Measurements from ENCODE around the gene PNPLA3.

The PNPLA3 gene

DNA sequence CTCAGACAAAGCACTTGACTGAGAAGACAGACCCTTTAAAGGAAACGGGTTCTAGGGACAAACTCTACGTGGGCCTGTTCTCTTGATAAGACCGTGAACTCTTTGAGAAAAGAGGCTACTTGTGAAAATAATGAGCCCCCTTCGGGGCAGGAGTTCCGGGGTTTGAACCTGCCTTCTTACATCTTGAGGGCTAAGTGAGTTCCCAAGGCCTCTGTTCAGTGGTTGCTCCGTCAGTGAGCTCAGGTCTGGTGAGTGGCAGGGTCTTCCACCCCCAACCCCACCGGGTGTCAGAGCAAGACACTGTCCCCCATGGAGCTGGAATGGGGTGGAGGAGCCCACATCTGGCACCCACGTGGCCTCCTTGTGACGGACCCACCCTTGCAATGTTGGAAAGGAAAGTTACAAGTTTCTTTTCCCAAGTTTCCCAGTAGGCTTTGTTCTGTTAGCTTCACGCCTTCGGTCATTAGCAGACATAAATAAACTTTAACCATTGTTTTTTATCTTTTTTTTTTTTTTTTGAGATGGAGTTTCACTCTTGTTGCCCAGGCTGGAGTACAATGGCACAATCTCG, 25.3 kb downstream of the PNPLA3 start:
- peaks cover 2% of the 10 kb centered on the region for H3K4me1 Mint-ChIP-seq
- H3K4me3 Mint-ChIP-seq = no peak overlapping the region
- peaks cover 15% of the 10 kb centered on the region for H3K36me3 Mint-ChIP-seq (ENCODE audit: low read depth)
- H3K27me3 Mint-ChIP-seq (ENCODE audit: low read depth) = no peaks in the 10 kb centered on the region
- no peaks in the 10 kb centered on the region for H3K9me3 Mint-ChIP-seq
- TF ChIP-seq, protein P1, sequence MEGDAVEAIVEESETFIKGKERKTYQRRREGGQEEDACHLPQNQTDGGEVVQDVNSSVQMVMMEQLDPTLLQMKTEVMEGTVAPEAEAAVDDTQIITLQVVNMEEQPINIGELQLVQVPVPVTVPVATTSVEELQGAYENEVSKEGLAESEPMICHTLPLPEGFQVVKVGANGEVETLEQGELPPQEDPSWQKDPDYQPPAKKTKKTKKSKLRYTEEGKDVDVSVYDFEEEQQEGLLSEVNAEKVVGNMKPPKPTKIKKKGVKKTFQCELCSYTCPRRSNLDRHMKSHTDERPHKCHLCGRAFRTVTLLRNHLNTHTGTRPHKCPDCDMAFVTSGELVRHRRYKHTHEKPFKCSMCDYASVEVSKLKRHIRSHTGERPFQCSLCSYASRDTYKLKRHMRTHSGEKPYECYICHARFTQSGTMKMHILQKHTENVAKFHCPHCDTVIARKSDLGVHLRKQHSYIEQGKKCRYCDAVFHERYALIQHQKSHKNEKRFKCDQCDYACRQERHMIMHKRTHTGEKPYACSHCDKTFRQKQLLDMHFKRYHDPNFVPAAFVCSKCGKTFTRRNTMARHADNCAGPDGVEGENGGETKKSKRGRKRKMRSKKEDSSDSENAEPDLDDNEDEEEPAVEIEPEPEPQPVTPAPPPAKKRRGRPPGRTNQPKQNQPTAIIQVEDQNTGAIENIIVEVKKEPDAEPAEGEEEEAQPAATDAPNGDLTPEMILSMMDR (IDR thresholded peaks at IDR 0.05; ENCODE audit: unreplicated experiment in 3 of 3) = no peak
- no peak overlapping the region for H3K27ac Mint-ChIP-seq

DNA sequence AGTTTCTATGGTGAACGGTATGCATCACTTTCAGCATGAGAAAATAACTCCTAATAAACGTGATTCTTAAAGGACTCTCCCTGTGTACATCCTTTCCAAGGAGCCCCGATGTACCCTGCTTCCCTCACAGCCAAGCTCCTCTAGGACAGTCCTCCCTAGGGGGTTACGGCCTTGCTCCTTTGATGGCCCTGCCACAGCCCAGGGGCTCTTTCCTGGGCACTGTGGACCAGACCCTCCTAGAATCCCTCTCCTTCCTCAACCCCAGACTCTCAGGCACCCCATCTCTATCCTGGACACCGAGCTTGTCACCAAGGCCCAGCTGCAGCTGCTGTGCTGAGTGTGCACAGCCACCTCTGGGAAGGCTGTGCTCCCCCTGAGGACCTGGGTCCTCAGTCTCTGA, 27.8 kb downstream of the PNPLA3 start:
- TF ChIP-seq, protein P1 (IDR thresholded peaks at IDR 0.05; ENCODE audit: unreplicated experiment in 3 of 3) = no peak
- H3K36me3 Mint-ChIP-seq (ENCODE audit: low read depth) = peaks cover 4% of the 10 kb centered on the region
- H3K4me1 Mint-ChIP-seq = peaks cover 19% of the 10 kb centered on the region
- H3K27me3 Mint-ChIP-seq (ENCODE audit: low read depth) = no peaks in the 10 kb centered on the region
- peak overlapping the region in 1 of 3 experiments; percentile 4 for H3K4me3 Mint-ChIP-seq
- H3K9me3 Mint-ChIP-seq = no peaks in the 10 kb centered on the region
- H3K27ac Mint-ChIP-seq = no peak overlapping the region

DNA sequence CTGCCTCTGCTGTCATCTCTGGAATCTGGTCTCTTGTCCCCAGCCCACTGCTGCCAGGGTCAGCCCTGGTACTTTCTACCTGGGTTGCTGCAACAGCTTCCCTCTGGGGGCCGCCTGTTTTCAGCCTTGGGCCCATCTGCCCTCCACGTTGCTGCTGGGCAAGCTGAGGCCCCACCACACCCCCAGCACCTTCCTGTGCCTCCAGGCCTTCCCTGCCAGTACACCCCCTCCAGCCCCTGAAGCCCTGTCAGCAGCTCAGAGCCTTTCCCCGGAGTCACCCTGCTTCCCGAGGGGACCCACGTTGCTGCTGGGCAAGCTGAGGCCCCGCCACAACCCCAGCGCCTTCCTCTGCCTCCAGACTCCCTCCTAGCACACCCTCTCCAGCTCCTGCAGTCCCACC, 28.4 kb downstream of the PNPLA3 start:
- H3K27me3 Mint-ChIP-seq (ENCODE audit: low read depth) = no peaks in the 10 kb centered on the region
- TF ChIP-seq, protein P1 (IDR thresholded peaks at IDR 0.05; ENCODE audit: unreplicated experiment in 3 of 3) = no peak
- no peak overlapping the region for H3K4me3 Mint-ChIP-seq
- no peaks in the 10 kb centered on the region for H3K9me3 Mint-ChIP-seq
- H3K4me1 Mint-ChIP-seq = peaks cover 24% of the 10 kb centered on the region
- H3K36me3 Mint-ChIP-seq (ENCODE audit: low read depth) = peaks cover 4% of the 10 kb centered on the region
- no peak overlapping the region for H3K27ac Mint-ChIP-seq

DNA sequence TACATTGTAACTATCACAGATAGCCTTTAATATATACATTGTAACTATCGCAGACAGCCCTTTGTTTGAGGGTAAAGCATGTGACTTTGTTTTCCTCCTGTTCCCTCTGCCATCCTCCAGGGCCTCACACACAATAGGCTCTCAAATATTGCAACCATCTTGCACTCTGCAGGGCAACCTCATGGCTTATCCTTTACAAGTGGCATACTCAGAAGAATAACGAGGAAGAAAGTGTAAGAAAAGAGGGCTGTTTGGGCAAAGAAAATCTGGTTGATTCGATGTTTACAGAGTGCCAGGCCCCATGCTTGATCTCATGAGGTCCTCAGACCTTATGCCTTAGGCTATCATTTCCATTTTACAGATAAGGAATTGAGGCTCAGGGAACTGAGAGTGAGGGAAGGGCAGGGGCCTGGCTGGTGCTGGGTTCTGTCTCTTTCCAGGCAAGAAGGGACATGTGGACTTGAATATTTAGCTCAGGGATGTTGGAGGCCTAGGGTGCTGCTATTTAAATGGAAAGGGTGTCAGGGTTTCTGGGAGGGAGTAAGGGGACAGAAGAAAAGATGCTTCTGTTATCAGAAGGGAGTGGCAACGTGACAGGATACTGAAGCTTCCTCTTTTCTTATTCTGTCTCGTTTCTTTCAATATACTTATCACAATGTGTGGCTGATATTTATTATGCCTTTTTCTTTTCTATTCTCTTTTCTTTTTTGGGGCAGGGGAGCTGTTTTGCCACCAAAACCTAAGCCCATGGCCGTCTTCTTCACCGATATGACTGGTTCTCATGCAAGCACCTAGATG, 30.6 kb downstream of the PNPLA3 start:
- H3K9me3 Mint-ChIP-seq = no peaks in the 10 kb centered on the region
- H3K4me1 Mint-ChIP-seq = peaks cover 32% of the 10 kb centered on the region
- H3K4me3 Mint-ChIP-seq = peak overlapping the region; percentile 89 to 97 (median 95)
- H3K27ac Mint-ChIP-seq = peak overlapping the region; percentile 12 to 95 (median 88)
- peaks cover 9% of the 10 kb centered on the region for H3K36me3 Mint-ChIP-seq (ENCODE audit: low read depth)
- no peaks in the 10 kb centered on the region for H3K27me3 Mint-ChIP-seq (ENCODE audit: low read depth)
- TF ChIP-seq, protein P1 (IDR thresholded peaks at IDR 0.05; ENCODE audit: unreplicated experiment in 3 of 3) = no peak

DNA sequence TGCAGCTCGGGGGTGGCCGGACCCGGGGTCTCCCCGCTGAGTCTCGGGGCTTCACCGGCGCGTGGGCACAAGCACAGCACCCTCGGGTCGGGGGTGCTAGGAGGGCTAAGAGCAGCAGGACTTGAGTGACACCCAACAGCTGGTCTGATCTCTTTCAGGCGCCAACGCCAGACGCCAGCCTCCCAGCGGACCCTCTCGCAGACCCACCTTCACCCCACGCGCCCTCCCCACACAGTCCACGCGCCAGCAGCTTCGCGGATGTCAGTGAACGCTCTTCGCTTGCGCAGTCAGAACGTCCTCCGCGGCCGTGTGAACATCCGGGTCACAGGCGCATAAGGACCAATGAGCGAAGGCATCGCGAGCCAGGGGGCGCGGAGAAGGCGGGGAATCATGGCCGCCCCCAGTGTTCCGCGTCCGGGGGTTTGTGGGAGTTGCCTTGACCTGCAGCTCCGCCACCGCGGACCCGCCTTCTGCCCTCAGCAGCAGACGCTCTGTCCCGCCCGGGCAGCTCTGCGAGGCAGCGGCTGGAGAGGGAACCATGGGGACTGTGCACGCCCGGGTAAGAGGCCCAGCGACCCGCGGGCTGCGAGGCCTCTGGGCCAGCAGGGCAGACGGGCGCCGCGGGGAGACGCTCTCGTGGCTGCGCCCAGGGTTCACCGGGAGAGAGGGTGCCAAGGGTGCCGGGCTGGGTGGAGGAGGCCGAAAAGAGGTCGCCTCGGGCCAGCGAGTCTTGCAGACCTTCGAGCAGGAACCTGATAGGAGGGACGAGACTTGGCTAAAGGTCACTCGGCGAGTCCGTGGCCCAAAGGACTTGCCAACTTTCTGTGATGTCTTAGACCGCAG, 31.7 kb downstream of the PNPLA3 start, which contains the start of gene SAMM50:
TSS of gene SAMM50 (plus strand) at position 403 of the 843 bp plus-strand sequence. CDS start at position 539, 136 bp downstream.
- H3K36me3 Mint-ChIP-seq (ENCODE audit: low read depth) = peaks cover 13% of the 10 kb centered on the region
- H3K27me3 Mint-ChIP-seq (ENCODE audit: low read depth) = no peaks in the 10 kb centered on the region
- peak within 1 kb of the TSS; percentile 89 to 97 (median 95) for H3K4me3 Mint-ChIP-seq
- H3K27ac Mint-ChIP-seq = peak within 1 kb of the TSS; percentile 88 to 95 (median 93)
- TF ChIP-seq, protein P1 (IDR thresholded peaks at IDR 0.05; ENCODE audit: unreplicated experiment in 3 of 3) = no peak
- peaks cover 32% of the 10 kb centered on the region for H3K4me1 Mint-ChIP-seq
- no peaks in the 10 kb centered on the region for H3K9me3 Mint-ChIP-seq

Measured in nephron (organoid).